Neural progenitor cell (in vitro differentiated cells): ENCODE measurements around the gene INSR.

Experiments
- EZH2 ChIP-seq: fragments of 200-600 bp; sonication (generic); IDR thresholded peaks from 2 replicates; pipeline ENCODE4 v1.6.1; 2017; ENCODE audit warnings: antibody characterized with exemption, mild to moderate bottlenecking, moderate library complexity
- EZH2phosphoT487 ChIP-seq: fragments of 200-600 bp; sonication (generic); IDR thresholded peaks from 2 replicates; pipeline ENCODE4 v1.6.1; 2017; ENCODE audit warnings: antibody characterized with exemption

DNA sequence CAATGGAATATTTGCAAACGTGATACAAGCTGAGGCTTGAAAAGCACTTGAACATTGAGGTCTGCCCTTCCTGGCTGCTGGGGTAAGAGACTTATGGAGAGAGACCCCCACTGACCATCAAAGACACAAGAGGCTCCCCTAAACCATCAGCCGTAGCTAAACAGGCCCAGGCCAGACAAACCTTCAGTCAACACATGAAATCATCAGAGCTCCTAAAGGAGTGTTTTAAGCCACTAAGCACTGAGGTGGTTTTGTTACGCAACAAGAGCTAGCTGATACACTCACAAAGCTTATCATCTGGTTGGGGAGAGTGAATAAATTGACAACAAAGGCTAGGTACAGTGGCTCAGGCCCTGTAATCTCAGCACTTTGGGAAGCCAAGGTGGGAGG is 114.3 kb downstream of the INSR start:
- TF ChIP-seq EZH2: no peak
- no peak for TF ChIP-seq EZH2phosphoT487
